HG02588 (cell line): Measurements from ENCODE around the gene CD48.
"Not testable (repeated sequence)": the region's sequence is repeated elsewhere in the genome, so short reads cannot be mapped to it uniquely, and the experiment has no call there.

ENCODE experiments used
- ATAC-seq: cut with Tn5 transposase; IDR thresholded peaks from one replicate; pipeline ENCODE4 v1.9.1; 2021; ENCODE audit warnings: mild to moderate bottlenecking, moderate library complexity; ENCODE audit not compliant: unreplicated experiment

CD48 gene

DNA sequence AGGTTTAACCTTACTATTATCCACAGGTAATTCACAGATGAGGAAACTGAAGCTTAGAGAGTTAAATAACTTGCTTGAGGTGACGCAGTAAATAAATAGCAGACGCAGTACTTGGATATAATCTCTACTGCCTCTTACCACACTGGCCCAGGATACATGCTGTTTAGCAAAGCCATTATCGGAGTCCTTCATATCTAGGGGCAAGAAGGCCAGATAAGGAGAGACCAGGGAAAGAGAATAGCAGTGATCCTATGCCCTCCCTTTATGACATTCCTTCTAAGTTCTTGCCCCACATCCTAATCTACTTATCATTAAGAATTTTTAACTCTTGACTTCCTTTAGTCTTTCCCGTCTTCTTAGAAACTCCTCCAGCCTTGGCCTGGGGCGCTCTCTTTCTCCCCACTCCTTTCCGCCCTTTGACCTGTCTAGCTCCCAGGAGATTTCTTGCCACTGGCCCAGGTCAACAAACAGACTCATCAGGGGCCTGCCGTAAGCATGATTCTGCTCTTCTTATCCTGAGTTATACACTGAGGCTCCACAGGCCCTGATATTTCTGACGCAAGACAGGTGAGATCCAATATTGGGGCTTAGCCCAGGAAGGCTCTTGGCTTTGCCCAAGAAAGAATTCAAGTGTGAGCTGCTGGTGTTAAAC, 53.3 kb downstream of the CD48 start:
- ATAC-seq, result no peak

GRCh38 chr1:160657250-160657781, 54.3 kb downstream of the CD48 start:
- ATAC-seq, result no peak

- no peak for ATAC-seq
These were observed 54.9 kb downstream of the CD48 start for GRCh38 chr1:160656737-160657136.

DNA sequence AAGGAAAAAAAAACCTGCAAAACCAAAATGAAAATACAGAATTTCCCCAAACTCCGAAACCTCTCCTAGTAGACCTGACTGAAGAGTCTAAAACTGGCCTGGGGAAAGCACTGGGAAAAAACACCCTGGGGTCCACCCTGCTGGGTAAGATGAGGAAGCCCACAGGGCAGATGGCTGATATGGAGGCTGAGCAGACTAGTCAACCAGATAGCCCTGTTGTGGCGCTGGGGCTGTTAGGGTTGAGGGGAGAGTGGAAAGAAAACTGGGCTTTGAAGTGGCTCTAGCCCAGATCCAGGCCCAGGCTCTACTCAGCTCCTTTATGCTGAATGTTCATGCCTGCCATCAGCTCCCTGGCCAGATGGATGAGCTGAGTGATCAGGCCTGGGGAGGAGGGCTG, 58.0 kb downstream of the CD48 start:
- ATAC-seq, result peak; percentile 49

- ATAC-seq, result peak; percentile 10
These were observed 58.5 kb downstream of the CD48 start for GRCh38 chr1:160652924-160653619.

DNA sequence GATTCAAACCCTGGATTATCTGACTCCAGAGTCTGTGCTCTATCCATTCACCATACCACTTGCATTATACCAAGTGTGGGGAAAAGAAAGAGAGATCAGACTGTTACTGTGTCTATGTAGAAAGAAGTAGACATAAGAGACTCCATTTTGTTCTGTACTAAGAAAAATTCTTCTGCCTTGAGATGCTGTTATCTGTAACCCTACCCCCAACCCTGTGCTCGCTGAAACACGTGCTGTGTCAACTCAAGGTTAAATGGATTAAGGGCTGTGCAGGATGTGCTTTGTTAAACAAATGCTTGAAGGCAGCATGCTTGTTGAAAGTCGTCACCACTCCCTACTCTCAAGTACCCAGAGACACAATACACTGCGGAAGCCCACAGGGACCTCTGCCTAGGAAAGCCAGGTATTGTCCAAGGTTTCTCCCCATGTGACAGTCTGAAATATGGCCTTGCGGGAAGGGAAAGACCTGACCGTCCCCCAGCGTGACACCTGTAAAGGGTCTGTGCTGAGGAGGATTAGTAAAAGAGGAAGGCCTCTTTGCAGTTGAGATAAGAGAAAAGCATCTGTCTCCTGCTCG, 59.5 kb downstream of the CD48 start:
- ATAC-seq, result not testable (repeated sequence)

DNA sequence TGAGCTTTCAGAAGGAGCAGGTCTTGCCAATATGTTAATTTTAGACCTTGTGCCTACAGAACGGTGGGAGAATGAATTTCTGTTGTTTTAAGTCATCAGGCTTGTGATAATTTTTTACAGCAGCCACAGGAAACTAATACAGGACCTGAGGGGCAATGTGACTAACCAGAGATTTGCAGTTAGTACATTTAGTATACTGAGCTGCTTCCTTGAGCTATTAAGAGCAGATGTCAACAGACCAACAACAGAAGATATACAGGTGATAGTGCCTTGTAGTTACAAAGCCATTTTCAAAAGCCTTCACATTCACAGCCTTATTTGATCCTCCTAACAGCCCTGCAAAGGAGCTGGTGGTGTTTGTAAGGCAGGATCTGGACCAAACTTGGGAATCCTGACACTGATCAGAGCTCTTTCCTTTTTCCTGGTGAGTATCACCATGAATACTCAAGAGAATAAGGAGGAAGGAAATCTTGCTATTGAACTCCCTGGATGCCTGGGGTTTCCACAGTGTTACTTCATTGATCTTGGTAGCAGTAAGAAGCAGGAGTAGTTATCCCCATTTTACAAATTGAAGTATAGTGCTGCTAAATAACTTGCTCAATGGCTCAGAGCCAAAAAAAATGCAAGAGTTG, 60.1 kb downstream of the CD48 start:
- ATAC-seq, result no peak

GRCh38 chr1:160647329-160647720, 64.3 kb downstream of the CD48 start:
- ATAC-seq, result no peak

- peak; percentile 55 for ATAC-seq
These were observed 64.8 kb downstream of the CD48 start, which contains the start of gene SLAMF1 for GRCh38 chr1:160646711-160647328. TSS of gene SLAMF1 (minus strand) at chr1:160647044. CDS start at chr1:160646945, 99 bp downstream.

DNA sequence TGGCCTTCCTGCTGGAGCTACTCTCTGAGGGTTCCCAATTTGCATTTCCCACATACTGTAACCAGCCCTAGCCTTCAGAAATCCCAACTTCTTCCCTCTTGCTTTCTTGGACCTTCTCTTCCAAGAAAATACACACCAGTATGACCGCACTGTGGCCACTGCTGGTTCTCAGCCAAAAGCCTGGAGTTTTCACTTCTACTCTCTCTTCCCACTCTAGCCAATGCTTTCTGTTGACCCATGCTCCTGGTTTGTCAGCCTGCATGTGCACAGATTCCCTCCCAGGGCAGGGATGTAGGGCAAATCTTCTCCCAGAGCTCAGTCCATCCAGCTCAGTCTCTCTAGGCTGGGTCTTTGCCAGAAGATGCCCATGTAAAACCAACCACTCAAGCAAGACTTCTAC, 65.4 kb downstream of the CD48 start:
- ATAC-seq, result no peak

DNA sequence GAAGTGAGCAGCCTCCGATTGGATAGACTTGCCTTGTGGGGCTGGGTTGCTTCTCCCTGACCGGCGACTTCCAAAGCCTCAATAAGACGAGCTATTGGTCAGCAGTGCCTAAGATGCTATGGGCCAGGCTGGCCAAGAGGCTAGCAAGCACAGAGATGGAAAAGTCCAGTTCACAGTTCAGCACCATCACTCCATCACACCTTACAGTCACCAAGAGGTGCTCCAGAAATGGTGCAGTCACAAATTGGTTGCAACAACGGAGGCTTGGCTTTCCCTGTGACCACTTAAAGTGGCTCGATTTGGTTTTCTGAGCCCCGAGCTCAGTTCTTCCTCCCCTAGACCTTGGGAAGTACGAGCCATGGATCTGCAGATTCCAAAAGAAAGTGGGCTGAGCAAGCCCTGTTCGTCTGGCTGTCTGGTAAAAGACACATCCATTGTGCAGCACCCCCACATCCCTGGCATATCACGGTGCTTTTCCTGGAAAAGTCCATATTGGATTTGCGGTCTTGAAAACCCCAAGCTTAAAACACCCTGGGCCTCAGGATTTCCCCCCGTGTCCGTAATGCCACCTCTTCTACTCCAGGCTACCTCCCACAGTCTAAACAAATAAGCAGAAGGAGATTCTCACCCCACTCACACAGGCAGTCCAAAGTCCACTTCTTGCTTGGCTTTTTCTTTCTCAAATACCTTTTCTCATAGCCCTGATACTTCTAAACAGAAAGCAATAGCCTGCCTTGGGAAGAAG, 66.1 kb downstream of the CD48 start:
- ATAC-seq, result no peak

DNA sequence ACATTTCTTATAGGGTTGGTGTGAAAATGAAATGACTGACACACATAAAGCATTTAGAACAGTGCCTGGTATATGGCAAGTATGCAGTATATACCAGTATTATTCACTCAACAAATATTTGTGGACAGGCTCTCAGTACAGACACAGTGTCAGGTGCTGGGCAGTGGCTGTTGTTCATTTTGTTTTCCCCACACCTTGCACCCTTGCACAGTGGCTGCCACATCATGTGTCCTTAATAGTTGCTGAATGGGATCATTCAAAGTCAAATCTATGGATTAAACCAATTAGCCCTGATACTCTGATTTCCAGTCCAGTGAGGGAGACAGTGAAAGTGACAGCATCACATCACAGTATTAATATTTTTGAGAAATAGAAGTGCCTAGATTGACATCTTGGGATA, 67.2 kb downstream of the CD48 start:
- no peak for ATAC-seq

GRCh38 chr1:160643138-160643537, 68.5 kb downstream of the CD48 start:
- no peak for ATAC-seq

DNA sequence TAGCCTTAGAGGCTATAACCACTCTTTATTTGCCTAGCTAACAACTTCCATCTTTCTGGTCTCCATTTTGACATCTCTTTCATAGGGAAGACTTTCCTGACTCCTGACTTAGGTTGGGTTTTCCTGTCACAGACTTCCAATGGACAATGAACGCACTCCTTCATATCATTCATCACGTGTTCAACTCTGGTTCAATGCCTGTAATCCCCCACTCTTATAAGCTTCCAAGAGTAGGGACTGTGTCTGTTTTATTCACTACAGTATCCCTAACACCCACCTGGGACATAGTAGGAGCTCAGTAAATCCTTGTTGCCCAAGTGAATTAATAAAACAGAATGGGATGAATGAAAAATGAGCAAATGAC, 69.4 kb downstream of the CD48 start:
- ATAC-seq, result no peak

DNA sequence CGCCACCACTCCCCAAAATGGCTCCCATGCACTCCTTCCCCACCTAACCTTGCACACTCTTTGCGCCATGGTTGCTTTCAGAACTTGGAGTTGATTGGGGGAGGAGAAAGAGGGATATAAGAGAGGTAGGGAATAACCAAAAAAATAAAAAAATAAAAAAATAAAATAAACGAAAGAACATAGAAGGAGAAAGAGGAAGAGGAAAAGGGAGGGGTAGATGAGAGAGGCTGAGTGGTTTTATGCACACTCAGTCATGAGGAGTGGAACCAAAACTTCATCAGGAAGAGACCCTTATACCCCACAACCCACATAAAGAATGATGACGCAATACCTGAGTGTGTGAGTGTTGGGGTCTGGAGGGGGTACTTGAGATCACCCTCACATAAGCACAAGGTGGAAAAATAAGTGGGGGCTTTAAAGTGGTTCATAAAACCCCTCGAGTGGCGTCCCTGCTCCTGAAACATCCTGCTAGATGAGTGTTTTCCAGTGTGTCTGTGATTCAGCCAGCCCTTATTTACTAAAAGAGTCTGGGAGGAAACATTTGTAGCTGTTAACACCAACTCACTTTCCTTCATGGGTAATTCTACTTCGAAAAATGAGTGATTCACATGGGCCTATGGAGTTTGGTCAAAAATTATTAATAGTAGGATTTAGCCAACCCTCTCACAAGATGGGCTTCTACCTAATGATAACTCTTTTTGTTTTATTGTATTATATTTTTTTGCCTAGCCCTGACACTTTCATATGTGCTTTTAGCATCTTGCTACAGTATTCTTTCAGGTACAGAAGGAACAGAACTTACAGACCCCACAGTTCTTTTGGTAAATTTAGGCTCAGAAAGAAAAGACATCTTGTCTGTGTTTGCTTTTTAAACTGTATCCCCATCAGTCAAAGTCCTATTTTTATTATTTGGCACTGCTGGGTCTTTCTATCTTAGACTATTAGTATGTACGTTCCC, 70.0 kb downstream of the CD48 start:
- ATAC-seq, result no peak

DNA sequence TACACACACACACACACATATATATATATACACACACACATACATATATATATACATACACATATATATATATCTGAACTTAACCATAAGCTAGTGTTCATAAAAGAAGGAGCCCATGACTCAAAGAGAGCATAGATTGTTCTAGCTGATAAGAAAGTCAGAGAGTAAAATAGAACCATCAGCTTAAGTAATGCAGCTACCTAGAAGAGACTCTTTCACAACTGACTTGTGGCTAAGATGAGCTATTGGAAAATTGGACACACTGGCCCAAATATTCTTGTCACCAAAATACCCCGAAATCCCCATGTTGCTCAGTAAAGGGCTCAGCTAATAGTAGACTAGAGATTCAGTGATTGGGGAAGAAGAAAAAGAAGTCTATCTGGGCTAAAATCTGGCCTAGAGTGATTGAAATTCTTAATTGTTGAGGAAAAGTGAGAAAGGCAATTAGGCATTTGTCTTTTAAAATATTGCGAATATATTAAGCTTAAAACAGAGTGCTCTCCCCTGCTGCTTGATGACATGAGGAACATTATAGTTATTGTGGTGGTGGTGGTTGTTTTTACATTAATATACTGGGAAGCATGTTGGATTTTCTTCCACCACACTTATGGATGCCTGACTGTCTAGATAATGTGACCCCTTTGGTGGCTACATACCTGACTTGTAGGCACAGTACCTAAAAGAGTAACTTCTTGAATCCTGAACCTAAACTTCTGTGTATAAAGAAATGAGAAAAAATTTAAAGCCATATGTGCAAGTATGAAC, 71.1 kb downstream of the CD48 start:
- no peak for ATAC-seq

- ATAC-seq, result no peak
These were observed 72.0 kb downstream of the CD48 start for GRCh38 chr1:160639652-160640051.

- ATAC-seq, result no peak
These were observed 72.7 kb downstream of the CD48 start for GRCh38 chr1:160638926-160639325.

- no peak for ATAC-seq
These were observed 73.1 kb downstream of the CD48 start for GRCh38 chr1:160638540-160638857.
